Dermis lymphatic vessel endothelial cell (primary cell): ENCODE results near the gene ZNF526. TPM values are rescaled to one million over a fixed set of nuclear protein-coding genes. Genes with fewer than 3 reads are reported as not detected.

Experiments
- total RNA-seq: library from RNA; depleted of rRNA; stranded (reverse); fragments of >200 nt; gene quantifications from 2 replicates; pipeline ENCODE4 v1.2.1, GENCODE V29; 2014

ZNF526 gene
- 5.3 and 5.6 TPM in 2 replicates for total RNA-seq

GRCh38 chr19:42219812-42220750 is at the start of gene ZNF526:
ZNF526 (plus strand) TSS chr19:42220312; CDS start chr19:42224404, 4,092 bp downstream.

GRCh38 chr19:42217520-42218437 is 2.3 kb upstream of the ZNF526 start, which contains the start of gene DEDD2:
DEDD2 (minus strand) TSS chr19:42217677; CDS start chr19:42217007, 670 bp downstream.

GRCh38 chr19:42242512-42243409 is 22.6 kb downstream of the ZNF526 start, which contains the start of gene GSK3A:
GSK3A (minus strand) TSS chr19:42242602; CDS start chr19:42242465, 137 bp downstream.

GRCh38 chr19:42254850-42255765 is 35.0 kb downstream of the ZNF526 start, which contains the start of gene ERF:
ERF (minus strand) TSS chr19:42255128; CDS start chr19:42254999, 129 bp downstream.

GRCh38 chr19:42268704-42269477 is 48.8 kb downstream of the ZNF526 start, which contains the start of gene CIC:
CIC (plus strand) TSS chr19:42269252; CDS start chr19:42271784, 2,532 bp downstream.

Other genes starting within 250 kb of the ZNF526 start
- gene ATP1A3, start 226.1 kb upstream of the ZNF526 start, total RNA-seq: not detected in 2 replicates
- gene GRIK5, start 150.1 kb upstream of the ZNF526 start, total RNA-seq: not detected in 2 replicates
- gene ZNF574, start 144.1 kb upstream of the ZNF526 start, total RNA-seq: 8.2 and 9.7 TPM in 2 replicates
- gene POU2F2, start 87.9 kb upstream of the ZNF526 start, total RNA-seq: 0.09 and 0.11 TPM in 2 replicates
- 20.6 and 22.2 TPM in 2 replicates for gene DEDD2, start 2.6 kb upstream of the ZNF526 start, total RNA-seq
- 9.6 and 10.2 TPM in 2 replicates for gene GSK3A, start 22.3 kb downstream of the ZNF526 start, total RNA-seq
- gene ERF, start 34.8 kb downstream of the ZNF526 start, total RNA-seq: 25.5 and 27.0 TPM in 2 replicates
- gene CIC, start 48.9 kb downstream of the ZNF526 start, total RNA-seq: 9.2 and 9.4 TPM in 2 replicates
- 0.22 and 0.26 TPM in 2 replicates for gene PRR19, start 81.8 kb downstream of the ZNF526 start, total RNA-seq
- gene PAFAH1B3, start 82.3 kb downstream of the ZNF526 start, total RNA-seq: 29.3 and 35.1 TPM in 2 replicates
- gene TMEM145, start 93.0 kb downstream of the ZNF526 start, total RNA-seq: 0.43 TPM in 1 of 2 replicates, not detected in the other
- 17.8 and 18.7 TPM in 2 replicates for gene MEGF8, start 105.3 kb downstream of the ZNF526 start, total RNA-seq
- gene CNFN, start 170.0 kb downstream of the ZNF526 start, total RNA-seq: not detected in 2 replicates
- gene LIPE, start 207.1 kb downstream of the ZNF526 start, total RNA-seq: 3.6 and 7.2 TPM in 2 replicates
- gene CXCL17, start 222.6 kb downstream of the ZNF526 start, total RNA-seq: not detected in 2 replicates